Muscle of back (tissue), 11 donors: ENCODE measurements around the gene GPRIN3. TPM values are rescaled to one million over a fixed set of nuclear protein-coding genes. Genes with fewer than 3 reads are reported as not detected.
"Not testable (repeated sequence)": the region's sequence is repeated elsewhere in the genome, so short reads cannot be mapped to it uniquely, and the experiment has no call there.

ENCODE experiments used
- DNase-seq, 3 donors: peaks; one replicate each; pipeline versions ENCODE4 v3.0.0 to v3.0.0-alpha.2; 2013
- polyA plus RNA-seq, 10 donors: library from polyadenylated mRNA; unstranded; fragments of 120-200 nt; gene quantifications; one replicate each; pipeline ENCODE4 v1.2.1, GENCODE V29; 2013; ENCODE audit not compliant: insufficient read length in 10 of 10

Gene GPRIN3
- polyA plus RNA-seq, 10 donors = 2.4 to 5.0 (median 4.0) TPM

DNA sequence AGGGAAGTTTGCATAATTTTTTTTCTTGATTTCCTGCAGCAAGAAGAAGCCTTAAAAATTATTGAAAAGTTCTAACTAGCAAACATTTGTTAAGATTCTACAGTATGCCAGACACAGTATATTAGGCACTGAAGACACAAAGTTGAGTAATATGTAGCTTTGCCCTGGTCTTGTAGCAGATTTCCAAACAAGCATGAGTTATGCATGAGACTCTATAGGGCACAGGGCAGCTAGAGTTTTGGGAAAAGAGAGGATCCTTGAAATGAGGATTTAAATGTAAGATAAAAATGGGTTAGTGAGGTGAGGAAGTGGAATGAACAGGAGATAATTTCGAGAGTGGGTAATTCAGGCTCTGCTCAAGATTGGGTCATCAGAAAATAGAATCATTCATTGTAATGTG lies 8.6 kb upstream of the GPRIN3 start:
- DNase-seq = no peak

DNA sequence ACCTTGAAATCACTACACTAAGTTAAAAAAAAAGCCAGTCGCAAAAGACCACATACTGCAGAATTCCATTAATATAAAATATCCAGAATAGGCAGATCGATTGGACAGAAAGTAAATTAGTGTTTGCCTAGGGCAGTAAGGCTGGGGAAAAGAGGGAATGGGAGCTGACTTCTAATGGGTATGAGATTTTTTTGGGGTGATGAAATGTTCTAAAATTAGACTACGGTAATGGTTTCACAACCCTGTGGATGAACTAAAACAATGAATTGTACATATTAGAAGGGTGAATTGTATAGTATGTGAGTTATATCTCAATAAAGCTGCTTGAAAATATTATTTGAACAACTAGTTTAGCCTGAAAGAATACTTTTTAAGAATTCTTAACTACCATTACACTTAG lies 6.7 kb upstream of the GPRIN3 start:
- DNase-seq = no peak

- DNase-seq = no peak
Measured at GRCh38 chr4:89312066-89312465, 4.5 kb upstream of the GPRIN3 start.

DNA sequence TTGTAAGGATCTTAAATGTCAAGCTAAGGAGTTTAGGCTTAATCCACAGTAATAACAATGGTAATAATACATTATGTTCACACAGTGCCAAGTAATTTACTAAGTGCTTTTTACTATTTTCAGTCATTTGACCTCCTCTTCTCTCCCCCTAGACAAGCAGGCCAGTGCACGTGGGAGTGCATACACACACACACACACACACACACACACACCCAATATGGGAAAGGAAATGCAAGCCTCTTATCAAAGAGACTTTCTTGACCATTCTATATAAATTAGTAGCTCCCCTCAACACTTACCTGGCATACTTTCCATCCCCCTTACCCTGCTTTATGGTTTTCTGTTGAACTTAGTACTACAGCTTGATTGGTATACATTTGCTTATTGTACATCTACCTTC lies 3.8 kb upstream of the GPRIN3 start:
- DNase-seq = no peak

GRCh38 chr4:89309154-89309553 lies 1.6 kb upstream of the GPRIN3 start:
- not testable (repeated sequence) for DNase-seq

- peak; percentile 24 to 79 (median 30) for DNase-seq
Measured at GRCh38 chr4:89308161-89308500, 531 bp upstream of the GPRIN3 start.

GRCh38 chr4:89307178-89307445 lies 488 bp downstream of the GPRIN3 start:
- no peak for DNase-seq

- no peak for DNase-seq
Measured at GRCh38 chr4:89306486-89307177, 968 bp downstream of the GPRIN3 start.

GRCh38 chr4:89305712-89306437 lies 1.7 kb downstream of the GPRIN3 start:
- no peak for DNase-seq

DNA sequence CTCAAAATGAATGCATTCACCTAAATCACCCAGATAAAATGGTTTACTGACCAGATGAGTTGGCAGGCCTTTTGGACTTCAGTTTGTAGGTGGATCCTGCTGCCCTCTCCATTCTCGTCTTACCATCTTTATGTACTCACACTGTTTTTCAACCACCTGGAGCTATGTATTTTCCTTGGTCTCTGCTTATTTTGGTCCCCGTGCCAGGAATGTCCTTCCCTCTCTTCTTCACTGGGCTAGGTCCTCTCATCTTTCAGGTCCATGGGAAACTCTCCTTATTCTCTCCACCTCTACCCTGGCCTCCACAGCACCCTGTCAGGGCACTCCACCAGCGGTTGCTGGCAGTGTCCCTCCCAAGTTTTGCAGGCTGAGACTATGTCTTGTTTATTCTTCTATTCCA lies 2.6 kb downstream of the GPRIN3 start:
- no peak for DNase-seq

- DNase-seq = no peak
Measured at GRCh38 chr4:89303814-89304388, 3.7 kb downstream of the GPRIN3 start.

DNA sequence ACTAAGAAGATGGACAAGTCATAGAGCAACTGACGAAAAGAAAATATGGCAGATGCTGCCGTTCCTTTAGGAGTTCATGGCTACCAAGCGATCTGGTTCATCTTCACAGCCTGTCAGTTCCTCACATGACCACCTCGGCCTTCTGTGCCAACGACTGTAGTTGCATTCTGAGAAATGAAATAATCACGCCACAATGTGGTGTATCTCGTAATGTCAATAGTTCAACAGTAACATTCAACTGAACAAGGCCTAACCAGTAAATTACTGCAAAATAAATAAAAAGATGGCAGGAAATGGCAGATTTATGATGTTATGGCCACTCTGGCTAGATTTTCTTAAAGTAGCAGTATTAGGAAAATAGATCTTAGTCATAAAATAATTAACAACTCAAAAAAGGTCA lies 4.4 kb downstream of the GPRIN3 start:
- no peak for DNase-seq

DNA sequence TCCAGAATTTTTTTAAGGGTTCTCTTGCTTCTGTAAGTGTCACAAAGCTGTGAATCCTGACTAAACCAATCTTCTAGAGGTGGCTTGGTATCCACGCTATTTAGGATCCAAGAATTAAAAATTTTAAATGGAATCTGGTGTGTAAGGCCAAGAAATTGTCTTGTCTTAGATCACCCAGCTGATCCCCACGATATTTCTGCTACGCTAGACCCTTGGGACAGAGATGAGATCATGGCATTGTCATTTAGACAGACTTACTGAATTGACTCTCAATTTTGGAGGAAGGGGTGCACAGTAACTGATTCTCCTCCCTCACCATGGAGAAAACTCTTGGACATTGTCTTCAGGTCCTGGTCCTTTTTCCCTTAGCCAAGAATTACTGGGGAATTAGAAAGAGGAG lies 5.7 kb downstream of the GPRIN3 start:
- DNase-seq = no peak

GRCh38 chr4:89301003-89301402 lies 6.6 kb downstream of the GPRIN3 start:
- no peak for DNase-seq

DNA sequence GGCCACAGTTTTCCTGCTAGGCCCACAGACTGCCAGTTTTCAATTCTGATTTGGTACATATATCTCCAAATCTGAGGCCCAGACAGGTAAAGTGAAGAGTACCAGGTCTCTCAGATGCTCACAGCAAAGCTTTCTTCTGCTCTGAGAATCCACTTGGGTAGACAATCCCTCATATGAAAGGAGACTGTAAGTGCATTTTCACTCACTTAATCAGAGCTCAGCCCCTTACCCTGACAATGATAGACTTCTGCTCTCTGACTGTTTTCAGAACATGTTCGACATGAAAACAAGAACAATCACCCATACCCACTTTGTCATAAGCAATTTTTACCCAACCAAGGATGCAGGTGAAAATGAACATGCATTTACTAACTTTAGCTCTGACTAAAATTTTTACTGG lies 7.1 kb downstream of the GPRIN3 start:
- DNase-seq = no peak

DNA sequence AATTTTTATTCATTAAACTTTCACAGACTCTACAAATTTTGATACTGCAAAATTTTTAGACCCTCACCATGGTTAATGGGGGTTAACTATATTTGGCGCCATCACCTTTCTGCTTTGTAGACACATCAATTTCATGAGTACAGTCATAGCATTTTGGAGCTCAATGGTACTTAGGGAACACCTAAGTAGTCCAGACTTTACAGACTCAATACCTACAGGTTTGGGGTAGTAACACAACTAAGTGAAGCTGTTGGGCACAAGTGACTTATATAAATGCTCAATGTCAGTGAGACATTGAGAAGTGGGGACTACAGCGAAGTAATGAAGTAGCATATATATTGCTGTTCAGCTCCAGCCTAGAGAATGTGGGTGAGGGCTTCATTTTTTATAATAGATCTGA lies 7.5 kb downstream of the GPRIN3 start:
- DNase-seq = no peak

- DNase-seq = no peak
Measured at GRCh38 chr4:89299153-89299791, 8.3 kb downstream of the GPRIN3 start.

DNA sequence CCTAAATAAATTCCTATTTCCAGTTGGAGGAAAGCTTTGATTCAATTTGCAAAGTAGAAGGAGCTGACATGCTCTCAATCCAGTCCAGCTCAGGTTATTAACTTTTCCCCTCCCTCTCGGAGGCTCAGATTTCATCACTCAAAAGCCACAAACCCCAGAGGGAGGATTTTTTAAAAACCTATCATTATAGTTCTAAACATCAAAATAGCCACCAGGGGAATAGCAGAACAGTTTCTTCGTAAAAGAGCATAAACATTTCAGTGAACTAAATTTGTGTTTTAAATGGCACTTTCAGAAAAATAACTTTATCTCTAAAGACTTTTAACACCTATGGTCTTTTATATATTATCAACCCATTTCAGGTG lies 8.8 kb downstream of the GPRIN3 start:
- no peak for DNase-seq

GRCh38 chr4:89298155-89298554 lies 9.4 kb downstream of the GPRIN3 start:
- no peak for DNase-seq

- no peak for DNase-seq
Measured at GRCh38 chr4:89296896-89297295, 10.7 kb downstream of the GPRIN3 start.

GRCh38 chr4:89296399-89296798 lies 11.2 kb downstream of the GPRIN3 start:
- no peak for DNase-seq

- no peak for DNase-seq
Measured at GRCh38 chr4:89295415-89295927, 12.1 kb downstream of the GPRIN3 start.
